Middle frontal gyrus (tissue), 1 donor: ENCODE measurements around the gene RHBDF2.

Experiments
- DNase-seq: peaks from one replicate; pipeline ENCODE4 v3.0.0-alpha.2; 2015; ENCODE audit warnings: low spot score; ENCODE audit errors: extremely low spot score

RHBDF2 gene

GRCh38 chr17:76502341-76503211 is 1.4 kb upstream of the RHBDF2 start:
- no peak for DNase-seq

GRCh38 chr17:76501827-76502307 is 644 bp upstream of the RHBDF2 start:
- DNase-seq = no peak

- no peak for DNase-seq
These were observed 541 bp downstream of the RHBDF2 start for GRCh38 chr17:76500747-76501017.

- no peak for DNase-seq
These were observed 1.0 kb downstream of the RHBDF2 start for GRCh38 chr17:76500074-76500746.

DNA sequence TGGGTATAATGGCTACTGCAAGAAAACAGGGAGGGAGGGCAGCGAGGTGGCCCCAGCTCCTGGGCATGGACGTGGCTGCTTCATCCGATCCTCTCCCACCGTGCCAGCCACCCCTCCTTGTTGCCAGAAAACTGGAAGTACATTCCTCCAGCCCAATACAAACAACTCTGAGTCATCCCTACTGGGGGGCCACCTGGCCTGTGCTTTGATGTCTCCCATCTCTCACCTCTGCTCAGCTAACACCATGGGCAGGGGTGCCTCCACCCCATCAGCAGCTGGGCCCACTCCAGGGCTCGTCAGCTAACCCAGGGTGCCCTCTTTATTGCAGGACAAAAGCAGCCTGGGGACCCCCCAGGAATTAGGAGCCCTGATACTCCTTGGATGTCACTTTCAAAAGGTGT is 2.0 kb downstream of the RHBDF2 start:
- no peak for DNase-seq

- no peak for DNase-seq
These were observed 2.4 kb downstream of the RHBDF2 start for GRCh38 chr17:76498876-76499251.

DNA sequence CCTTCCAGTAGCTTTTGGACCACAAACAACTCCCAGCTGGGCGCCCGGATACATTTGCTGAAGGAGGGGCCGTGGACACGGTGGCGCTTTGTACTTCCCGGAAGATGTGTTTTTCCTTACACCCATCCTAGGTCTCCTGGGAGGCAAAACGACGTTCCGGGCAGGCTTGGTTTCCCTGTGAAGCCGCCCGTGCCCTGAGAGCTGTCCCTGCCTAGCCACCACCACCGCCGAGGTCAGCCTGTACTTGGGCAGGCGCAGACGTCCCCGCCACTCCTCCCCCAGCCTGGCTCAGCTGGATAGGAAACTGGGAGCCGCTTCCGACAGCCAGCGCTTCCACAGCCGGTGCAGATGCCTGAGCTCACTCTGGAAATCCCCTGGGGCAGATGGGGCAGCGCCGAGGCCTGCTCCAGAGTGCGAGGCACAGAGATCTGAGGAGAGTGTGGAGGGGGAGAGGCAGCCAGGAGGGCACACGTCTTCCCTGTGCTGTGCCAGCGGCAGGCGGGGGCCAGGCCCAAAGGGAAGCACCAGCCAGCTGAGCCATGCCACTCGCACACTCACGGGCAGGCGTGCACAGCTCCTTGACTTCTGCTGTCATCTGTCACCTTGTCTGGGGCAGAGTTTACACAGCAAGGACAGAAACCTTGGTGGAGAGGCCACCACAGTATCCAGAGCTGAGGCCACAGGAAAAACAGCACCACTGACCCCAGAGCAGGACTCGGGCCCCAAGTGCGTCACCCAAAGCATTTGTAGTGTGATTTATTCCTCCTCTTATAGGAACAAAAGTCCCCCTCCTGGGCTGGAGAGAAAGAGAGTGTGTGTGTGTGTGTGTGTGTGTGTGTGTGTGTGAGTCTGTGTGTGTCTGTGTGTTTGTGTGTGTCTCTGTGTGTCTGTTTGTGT is 3.0 kb downstream of the RHBDF2 start:
- DNase-seq = no peak

- DNase-seq = no peak
These were observed 3.6 kb downstream of the RHBDF2 start for GRCh38 chr17:76497699-76497978.

DNA sequence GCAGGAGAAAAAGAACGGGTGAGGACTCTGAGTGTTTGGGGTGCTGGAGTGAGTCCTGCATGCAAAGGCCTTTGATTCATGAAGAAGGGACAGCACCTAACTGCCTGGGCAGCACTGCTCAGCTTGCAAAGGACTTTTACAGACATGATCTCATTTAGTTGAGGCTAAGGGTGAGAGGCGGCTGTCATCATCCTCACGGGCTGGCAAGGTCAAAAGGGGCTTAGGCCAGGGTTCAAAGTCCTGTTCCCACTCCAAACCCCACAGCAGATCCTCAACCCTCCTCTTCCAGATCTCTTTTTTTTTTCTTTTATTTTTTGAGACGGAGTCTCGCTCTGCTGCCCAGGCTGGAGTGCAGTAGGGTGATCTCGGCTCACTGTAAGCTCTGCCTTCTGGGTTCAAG is 4.8 kb downstream of the RHBDF2 start:
- no peak for DNase-seq

- no peak for DNase-seq
These were observed 5.4 kb downstream of the RHBDF2 start for GRCh38 chr17:76495663-76496400.

DNA sequence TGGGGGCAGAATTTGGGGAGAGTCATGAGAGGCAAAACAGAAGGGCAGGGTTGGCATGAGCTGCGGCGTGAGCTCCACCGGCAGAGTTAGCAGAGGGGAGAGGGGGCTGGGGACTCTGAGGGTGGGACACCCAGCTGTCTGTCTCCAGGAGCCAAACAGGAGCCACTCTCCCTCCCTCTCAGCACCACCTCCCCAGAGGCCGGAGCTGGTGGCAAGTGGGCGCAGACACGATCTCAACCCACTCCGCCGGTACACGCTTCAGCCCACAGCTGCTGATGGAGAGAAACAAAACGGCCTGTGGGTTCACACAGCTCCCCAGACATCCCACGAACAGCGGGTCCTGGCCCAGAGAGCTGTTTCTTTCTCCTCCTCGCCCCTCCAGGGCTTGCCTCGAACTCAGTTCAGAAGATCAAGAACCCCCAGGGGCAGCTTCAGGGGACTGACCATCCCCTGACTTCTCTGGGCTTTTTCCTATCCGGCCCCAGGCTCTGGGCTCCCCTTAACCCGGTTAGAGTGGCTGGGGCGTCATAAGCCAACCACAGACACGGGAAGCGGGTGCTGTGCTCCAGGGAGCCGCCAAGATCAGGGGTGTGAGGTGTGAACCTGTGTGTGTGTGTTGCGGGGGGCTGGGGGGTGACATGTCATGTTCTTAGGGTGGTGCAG is 7.6 kb downstream of the RHBDF2 start:
- no peak for DNase-seq

GRCh38 chr17:76492989-76493501 is 8.2 kb downstream of the RHBDF2 start:
- DNase-seq = no peak

DNA sequence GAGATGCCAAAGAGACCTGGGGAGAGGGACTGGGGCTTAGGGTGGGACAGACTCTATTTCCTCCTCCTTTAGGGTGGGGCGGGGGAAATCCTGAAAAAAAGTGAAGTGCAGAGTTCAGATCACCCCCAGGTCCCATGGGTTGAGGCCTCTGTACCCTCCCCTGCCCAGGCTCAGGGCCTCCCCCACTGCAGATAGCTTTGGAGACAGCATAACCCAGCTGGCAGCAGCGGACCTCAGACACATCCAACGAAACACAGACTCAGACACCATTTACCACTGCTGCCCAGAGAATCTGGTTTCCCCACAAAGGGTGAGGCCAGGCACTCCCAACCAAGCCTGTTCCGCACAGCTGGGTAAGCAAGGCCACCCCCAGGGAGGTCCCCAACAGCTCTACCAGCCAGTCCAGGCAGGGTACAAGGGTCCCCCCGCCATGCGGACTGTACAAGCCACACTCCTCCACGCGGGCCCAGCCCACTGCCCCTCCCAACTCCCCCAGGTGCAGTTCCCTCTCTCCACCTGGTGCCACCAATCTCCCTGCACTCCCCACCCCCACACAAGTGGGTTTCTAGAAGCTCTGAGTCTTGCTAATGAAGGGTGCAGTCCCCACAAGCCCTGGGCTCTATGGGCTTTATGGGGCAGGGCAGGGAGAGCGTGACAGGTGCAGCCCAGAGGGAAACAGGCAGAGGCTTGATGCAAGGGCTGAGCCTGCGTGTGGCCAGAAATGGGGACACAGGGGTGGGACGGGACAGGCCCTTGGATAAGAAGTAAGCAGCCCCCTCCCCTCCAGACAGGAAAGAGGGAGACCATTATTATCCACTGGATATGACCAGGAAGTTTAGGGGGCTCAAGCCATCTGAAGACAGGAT is 8.9 kb downstream of the RHBDF2 start:
- DNase-seq = no peak

GRCh38 chr17:76491271-76492122 is 9.7 kb downstream of the RHBDF2 start:
- no peak for DNase-seq

- DNase-seq = no peak
These were observed 11.0 kb downstream of the RHBDF2 start for GRCh38 chr17:76490112-76490710.

- no peak for DNase-seq
These were observed 13.6 kb downstream of the RHBDF2 start for GRCh38 chr17:76487451-76488192.

DNA sequence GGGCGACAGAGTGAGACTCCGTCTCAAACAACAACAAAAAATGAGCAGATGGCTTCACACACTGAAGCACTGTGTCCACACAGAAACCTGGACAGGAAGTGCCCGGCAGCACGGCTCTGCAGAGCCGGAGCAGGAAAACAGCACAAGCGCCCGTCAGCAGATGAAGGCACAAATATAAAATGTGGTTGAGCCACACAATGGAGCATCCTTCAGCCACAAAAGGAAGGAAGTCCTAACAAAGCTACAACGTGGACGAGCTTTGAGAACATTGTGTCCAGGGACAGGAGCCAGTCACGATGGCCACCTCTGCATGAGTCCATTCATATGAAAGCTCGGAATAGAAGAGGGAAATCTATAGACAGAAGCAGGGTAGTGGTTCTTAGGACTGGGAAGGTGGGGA is 15.7 kb downstream of the RHBDF2 start:
- DNase-seq = peak; percentile 27
